CD4-positive, alpha-beta memory T cell (primary cell): ENCODE data around the gene CRADD. TPM values are rescaled to one million over a fixed set of nuclear protein-coding genes. Genes with fewer than 3 reads are reported as not detected.

ENCODE experiments used
- CTCF ChIA-PET: fragments of 350-600 bp; sonication (Branson Sonifier 250); formaldehyde crosslinking; loops from one replicate; lab custom pipeline; 2021; ENCODE audit warnings: inconsistent platforms; ENCODE audit not compliant: partially characterized antibody; lab: Charles Lee
- POLR2A ChIA-PET: fragments of 350-600 bp; sonication (Branson Sonifier 250); formaldehyde crosslinking; loops from one replicate; lab custom pipeline; 2021; ENCODE audit not compliant: partially characterized antibody; lab: Charles Lee
- DNase-seq, 5 donors: peaks; one replicate each; pipeline versions ENCODE4 v3.0.0 to v3.0.0-alpha.2; 2020 to 2022; ENCODE audit warnings: mixed read lengths in 1 of 5
- H3K27ac ChIP-seq: one replicate; pipeline ENCODE4 v1.7.0; 2013; ENCODE audit warnings: low read depth, low read length
- H3K27me3 ChIP-seq: 2 replicates; pipeline ENCODE4 v1.7.0; 2013; ENCODE audit warnings: mild to moderate bottlenecking, low read length, moderate library complexity; ENCODE audit not compliant: insufficient read depth
- H3K36me3 ChIP-seq: 2 replicates; pipeline ENCODE4 v1.7.0; 2013; ENCODE audit warnings: mild to moderate bottlenecking, low read length, moderate library complexity; ENCODE audit not compliant: insufficient read depth
- H3K4me1 ChIP-seq: 2 replicates; pipeline ENCODE4 v1.7.0; 2013; ENCODE audit warnings: mild to moderate bottlenecking, low read length, moderate library complexity; ENCODE audit not compliant: insufficient read depth
- H3K4me3 ChIP-seq, 2 donors: one replicate each; pipeline ENCODE4 v1.7.0; 2013; ENCODE audit warnings: low read length in 2 of 2, mild to moderate bottlenecking in 1 of 2
- H3K9me3 ChIP-seq, 2 donors: one replicate each; pipeline ENCODE4 v1.7.0; 2013; ENCODE audit warnings: low read length in 2 of 2, control low read depth in 1 of 2; ENCODE audit not compliant: control insufficient read depth in 1 of 2
- H3K27ac Mint-ChIP-seq, 7 donors: one replicate each; pipeline ENCODE4 v1.8.0; 2020 to 2021; ENCODE audit warnings: mixed read lengths in 7 of 7, mild to moderate bottlenecking in 6 of 7, inconsistent platforms in 3 of 7, moderate library complexity in 3 of 7
- H3K27me3 Mint-ChIP-seq, 2 donors: one replicate each; pipeline ENCODE4 v1.8.0; 2020 to 2021; ENCODE audit warnings: mixed read lengths in 2 of 2
- H3K36me3 Mint-ChIP-seq, 2 donors: one replicate each; pipeline ENCODE4 v1.8.0; 2020 to 2021; ENCODE audit warnings: mixed read lengths in 2 of 2, inconsistent platforms in 1 of 2, mild to moderate bottlenecking in 1 of 2
- H3K4me1 Mint-ChIP-seq, 4 donors: one replicate each; pipeline ENCODE4 v1.8.0; 2020 to 2021; ENCODE audit warnings: mixed read lengths in 4 of 4, mild to moderate bottlenecking in 1 of 4
- H3K4me3 Mint-ChIP-seq, 8 donors: one replicate each; pipeline ENCODE4 v1.8.0; 2020 to 2021; ENCODE audit warnings: mixed read lengths in 8 of 8, mild to moderate bottlenecking in 7 of 8, moderate library complexity in 6 of 8, inconsistent platforms in 3 of 8
- H3K9me3 Mint-ChIP-seq, 8 donors: one replicate each; pipeline ENCODE4 v1.8.0; 2020 to 2021; ENCODE audit warnings: mixed read lengths in 8 of 8, mild to moderate bottlenecking in 5 of 8, inconsistent platforms in 3 of 8, moderate library complexity in 1 of 8
- intact Hi-C: fragments of 100-400 bp; cut with micrococcal nuclease; formaldehyde crosslinking; loops from one replicate; pipeline ENCODE4 v1.15.1; 2023
- polyA plus RNA-seq, 2 donors: library from polyadenylated mRNA; unstranded; fragments of 300-500 nt; fragmentation: Illumina TruSeq; gene quantifications; one replicate each; pipeline ENCODE4 v1.2.3, GENCODE V29; 2021
- total RNA-seq, 2 experiments: library from RNA; stranded (reverse); gene quantifications; one replicate each; pipeline ENCODE4 v1.2.3, GENCODE V29; 2021

CRADD gene
- total and polyA plus RNA-seq, 4 experiments from 2014 or later: 13.3 to 18.3 (median 15.9) TPM

- H3K36me3 ChIP-seq: no peaks in the 10 kb centered on the region
- H3K27ac Mint-ChIP-seq: peak overlapping the region; percentile 33 to 100 (median 83)
- peaks cover 21 to 32% of the 10 kb centered on the region in 2 donors for H3K36me3 Mint-ChIP-seq
- H3K4me3 ChIP-seq: no peak overlapping the region
- peaks cover under 1 to 3% of the 10 kb centered on the region in 2 donors for H3K27me3 Mint-ChIP-seq
- intact Hi-C loops: loop anchor here (5.0 kb wide), 3 partner anchors 63 to 752 kb away; partner anchors contain the start of gene EEA1
- H3K4me3 Mint-ChIP-seq: peak overlapping the region in 6 of 8 donors; percentile 37 to 98 (median 78)
- H3K9me3 Mint-ChIP-seq: no peaks in the 10 kb centered on the region
- CTCF ChIA-PET: interaction anchor here (1.2 to 2.1 kb wide), 2 partner anchors 421 to 423 kb away, joined by 4 to 7 read pairs; no protein-coding TSS in a partner anchor
- no peak for DNase-seq
- peaks cover 23% of the 10 kb centered on the region for H3K4me1 ChIP-seq
- no peaks in the 10 kb centered on the region for H3K27me3 ChIP-seq
- H3K9me3 ChIP-seq: no peaks in the 10 kb centered on the region
- H3K27ac ChIP-seq: no peak overlapping the region
- H3K4me1 Mint-ChIP-seq: peaks cover 30 to 54% (median 37%) of the 10 kb centered on the region in 4 donors
- POLR2A ChIA-PET: interaction anchor here (0.9 kb wide), 1 partner anchor 1794 kb away, joined by 3 read pairs; the partner anchor contains the start of gene METAP2
Measured at GRCh38 chr12:93679308-93679925, 2.2 kb downstream of the CRADD start.

DNA sequence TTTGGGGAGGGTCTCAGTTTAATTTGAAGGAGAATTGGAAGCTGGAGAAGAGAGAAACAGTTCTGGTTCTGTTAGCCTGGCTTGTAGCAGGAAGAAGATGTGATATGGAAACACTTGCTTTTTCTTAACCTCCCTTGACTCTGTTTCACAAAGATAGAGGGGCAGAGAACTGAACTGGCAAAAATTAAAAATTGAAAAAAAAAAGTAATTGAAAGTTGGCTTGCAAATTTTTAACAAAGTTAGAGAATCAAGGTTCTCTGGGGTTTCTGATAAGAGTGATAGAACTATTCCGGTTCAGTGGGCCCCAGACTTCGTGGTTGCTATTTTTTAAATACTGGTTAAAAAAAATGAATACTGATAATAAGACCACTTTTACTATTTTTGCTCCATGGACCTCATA lies 2.8 kb downstream of the CRADD start:
- no peak for DNase-seq
- CTCF ChIA-PET: interaction anchor here (1.0 to 2.1 kb wide), 2 partner anchors 111 to 421 kb away, joined by 3 to 7 read pairs; no protein-coding TSS in a partner anchor
- no peaks in the 10 kb centered on the region for H3K9me3 Mint-ChIP-seq
- Histone ChIP-seq H3K4me1 (peaks cover 28% of the 10 kb centered on the region), H3K27ac (no peak overlapping the region), H3K27me3 (no peaks in the 10 kb centered on the region), H3K4me3 (no peak overlapping the region), H3K36me3 (no peaks in the 10 kb centered on the region), H3K9me3 (no peaks in the 10 kb centered on the region)
- H3K27me3 Mint-ChIP-seq: peaks cover 0 to 3% of the 10 kb centered on the region in 2 donors
- POLR2A ChIA-PET: no interaction called here
- intact Hi-C loops: no loop called here
- H3K4me1 Mint-ChIP-seq: peaks cover 33 to 60% (median 43%) of the 10 kb centered on the region in 4 donors
- peak overlapping the region in 2 of 7 donors; percentile 1 to 82 for H3K27ac Mint-ChIP-seq
- H3K36me3 Mint-ChIP-seq: peaks cover 21 to 32% of the 10 kb centered on the region in 2 donors
- peak overlapping the region in 2 of 8 donors; percentile 37 to 98 for H3K4me3 Mint-ChIP-seq

DNA sequence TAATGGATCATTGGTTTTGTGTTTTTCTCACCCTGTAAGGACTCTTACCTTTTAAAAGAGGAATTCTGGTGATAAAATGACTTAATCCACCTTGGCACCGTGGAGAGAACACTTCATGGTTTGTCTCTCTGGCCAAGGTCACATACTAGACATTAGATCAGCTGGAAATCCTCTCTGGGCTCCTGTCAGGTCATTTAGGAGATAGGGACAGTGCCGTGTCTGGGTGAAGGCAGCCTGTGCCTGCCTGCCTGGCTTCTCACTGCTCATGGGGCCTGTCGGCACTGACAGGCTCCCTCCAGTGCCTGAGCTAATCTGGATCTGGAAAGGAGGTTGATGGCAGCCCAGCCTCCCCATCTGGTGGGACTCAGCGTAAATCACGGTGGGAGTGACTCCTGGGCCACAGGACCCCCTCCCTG lies 5.7 kb downstream of the CRADD start:
- Mint-ChIP-seq H3K4me3 (no peak overlapping the region), H3K27ac (no peak overlapping the region), H3K27me3 (no peaks in the 10 kb centered on the region), H3K4me1 (peaks cover 29 to 52% (median 34%) of the 10 kb centered on the region in 4 donors), H3K9me3 (no peaks in the 10 kb centered on the region), H3K36me3 (peaks cover 14 to 41% of the 10 kb centered on the region in 2 donors)
- ChIA-PET POLR2A (interaction anchor here (0.5 kb wide), 1 partner anchor 180 kb away, joined by 5 read pairs; no protein-coding TSS in a partner anchor), CTCF (interaction anchor here (1.0 to 1.3 kb wide), 3 partner anchors 11 to 419 kb away, joined by 3 to 4 read pairs (median 4); no protein-coding TSS in a partner anchor)
- H3K27ac ChIP-seq: no peak overlapping the region
- H3K36me3 ChIP-seq: no peaks in the 10 kb centered on the region
- peaks cover 21% of the 10 kb centered on the region for H3K4me1 ChIP-seq
- H3K4me3 ChIP-seq: no peak overlapping the region
- intact Hi-C loops: no loop called here
- DNase-seq: no peak
- H3K9me3 ChIP-seq: no peaks in the 10 kb centered on the region
- H3K27me3 ChIP-seq: no peaks in the 10 kb centered on the region

DNA sequence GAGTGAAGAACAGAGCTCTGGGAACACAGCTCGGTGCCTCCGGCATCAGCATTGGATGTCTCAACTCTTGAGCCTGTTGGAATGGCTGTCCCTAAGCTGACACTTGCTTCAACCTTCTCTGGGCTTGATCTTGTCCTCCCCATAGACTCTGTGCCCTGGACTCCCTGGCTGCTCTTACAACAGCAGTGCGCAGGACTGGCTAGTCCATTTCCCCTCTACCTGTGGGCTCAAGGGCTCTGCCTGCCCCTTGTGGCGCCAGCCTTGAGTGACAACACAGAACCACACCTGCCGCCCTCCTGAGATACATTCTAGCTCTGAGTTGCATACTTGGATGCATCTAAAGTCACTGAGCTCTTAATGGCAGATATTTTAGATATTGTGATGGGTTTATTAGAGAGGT lies 6.2 kb downstream of the CRADD start:
- no peaks in the 10 kb centered on the region for H3K9me3 ChIP-seq
- H3K27ac ChIP-seq: no peak overlapping the region
- H3K4me1 ChIP-seq: peaks cover 15% of the 10 kb centered on the region
- CTCF ChIA-PET: interaction anchor here (1.0 to 1.3 kb wide), 3 partner anchors 11 to 419 kb away, joined by 3 to 4 read pairs (median 4); no protein-coding TSS in a partner anchor
- H3K27me3 Mint-ChIP-seq: no peaks in the 10 kb centered on the region
- H3K9me3 Mint-ChIP-seq: no peaks in the 10 kb centered on the region
- H3K4me3 ChIP-seq: no peak overlapping the region
- H3K36me3 ChIP-seq: no peaks in the 10 kb centered on the region
- peaks cover 26 to 48% (median 30%) of the 10 kb centered on the region in 4 donors for H3K4me1 Mint-ChIP-seq
- intact Hi-C loops: no loop called here
- DNase-seq: no peak
- no peaks in the 10 kb centered on the region for H3K27me3 ChIP-seq
- peaks cover 9 to 41% of the 10 kb centered on the region in 2 donors for H3K36me3 Mint-ChIP-seq
- POLR2A ChIA-PET: no interaction called here
- no peak overlapping the region for H3K27ac Mint-ChIP-seq
- no peak overlapping the region for H3K4me3 Mint-ChIP-seq

DNA sequence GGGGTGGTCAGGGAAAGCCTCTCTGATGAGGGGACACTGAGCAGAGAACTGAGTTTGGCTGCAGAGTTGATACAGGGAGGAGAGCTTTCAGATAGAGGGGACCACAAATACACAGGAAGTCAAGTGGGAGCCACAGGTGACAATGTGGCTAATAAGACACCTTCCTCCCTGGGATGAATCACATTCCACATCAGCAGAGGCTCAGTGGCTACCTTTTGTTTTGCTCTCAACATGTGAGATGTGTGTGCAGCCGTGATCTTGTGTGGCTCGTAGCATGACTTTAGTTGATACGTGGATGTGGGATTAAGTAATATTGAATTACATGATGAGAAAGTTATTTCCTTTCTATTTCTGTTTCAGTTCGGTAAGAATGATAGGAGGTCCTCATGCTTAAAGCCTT lies 7.5 kb downstream of the CRADD start:
- Mint-ChIP-seq H3K27me3 (no peaks in the 10 kb centered on the region), H3K4me1 (peaks cover 19 to 47% (median 31%) of the 10 kb centered on the region in 4 donors), H3K9me3 (no peaks in the 10 kb centered on the region), H3K4me3 (peak overlapping the region in 5 of 8 donors; percentile 13 to 67 (median 44)), H3K27ac (peak overlapping the region in 2 of 7 donors; percentile 53 to 90), H3K36me3 (peaks cover 11 to 39% of the 10 kb centered on the region in 2 donors)
- Histone ChIP-seq H3K27me3 (no peaks in the 10 kb centered on the region), H3K27ac (no peak overlapping the region), H3K4me3 (no peak overlapping the region), H3K4me1 (peaks cover 21% of the 10 kb centered on the region), H3K36me3 (no peaks in the 10 kb centered on the region), H3K9me3 (no peaks in the 10 kb centered on the region)
- intact Hi-C loops: no loop called here
- ChIA-PET CTCF (no interaction called here), POLR2A (no interaction called here)
- DNase-seq: no peak

DNA sequence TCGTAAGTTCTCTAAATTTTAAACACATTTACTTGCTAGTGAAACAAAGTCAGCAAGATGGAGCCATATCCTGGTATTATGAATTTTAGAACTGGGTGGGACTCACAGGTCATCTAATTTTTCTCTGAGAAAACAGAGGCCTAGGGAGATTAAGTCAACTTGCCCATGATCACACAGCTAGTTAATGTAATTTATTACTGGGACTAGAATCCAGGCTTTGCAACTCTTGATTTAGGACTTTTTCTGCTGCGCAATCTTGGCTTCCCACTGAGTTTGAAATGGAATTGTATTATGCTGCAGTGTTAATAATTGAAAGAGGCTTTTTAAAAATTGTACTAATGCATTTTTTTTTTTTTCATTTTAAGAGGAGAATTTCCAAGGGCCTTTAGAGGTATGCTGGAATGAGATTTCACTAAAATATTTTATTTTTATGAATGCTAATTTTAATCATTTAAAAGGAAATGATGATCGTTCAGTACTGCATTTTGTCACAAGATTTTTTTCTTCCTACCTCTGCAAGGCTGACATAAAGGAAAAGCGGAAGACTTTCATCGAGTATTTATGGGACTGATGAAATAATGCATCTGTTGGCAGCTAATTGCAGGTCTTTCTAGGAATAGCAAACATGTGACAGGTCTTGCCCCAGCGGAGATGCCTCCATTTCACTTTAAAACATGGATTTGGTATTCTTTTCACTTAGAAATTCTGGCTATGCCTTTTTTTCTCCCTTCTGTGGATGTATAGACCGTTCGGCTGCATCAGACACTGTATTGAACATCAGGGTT lies 9.6 kb downstream of the CRADD start:
- H3K27ac Mint-ChIP-seq: no peak overlapping the region
- H3K4me1 Mint-ChIP-seq: peaks cover 17 to 45% (median 31%) of the 10 kb centered on the region in 4 donors
- no peaks in the 10 kb centered on the region for H3K9me3 Mint-ChIP-seq
- ChIA-PET CTCF (interaction anchor here (0.6 kb wide), 1 partner anchor 219 kb away, joined by 3 read pairs; the partner anchor contains the start of gene MRPL42), POLR2A (interaction anchor here (1.0 kb wide), 1 partner anchor 10 kb away, joined by 4 read pairs; the partner anchor contains the start of gene CRADD)
- Histone ChIP-seq H3K27me3 (no peaks in the 10 kb centered on the region), H3K9me3 (no peaks in the 10 kb centered on the region), H3K36me3 (no peaks in the 10 kb centered on the region), H3K4me3 (no peak overlapping the region), H3K4me1 (peaks cover 21% of the 10 kb centered on the region), H3K27ac (no peak overlapping the region)
- H3K36me3 Mint-ChIP-seq: peaks cover 9 to 40% of the 10 kb centered on the region in 2 donors
- DNase-seq: no peak
- H3K4me3 Mint-ChIP-seq: no peak overlapping the region
- no peaks in the 10 kb centered on the region for H3K27me3 Mint-ChIP-seq
- intact Hi-C loops: no loop called here
